ENCODE results near the gene VPS8.
"Not testable (repeated sequence)": the region's sequence is repeated elsewhere in the genome, so short reads cannot be mapped to it uniquely, and the experiment has no call there.

VPS8 gene

DNA sequence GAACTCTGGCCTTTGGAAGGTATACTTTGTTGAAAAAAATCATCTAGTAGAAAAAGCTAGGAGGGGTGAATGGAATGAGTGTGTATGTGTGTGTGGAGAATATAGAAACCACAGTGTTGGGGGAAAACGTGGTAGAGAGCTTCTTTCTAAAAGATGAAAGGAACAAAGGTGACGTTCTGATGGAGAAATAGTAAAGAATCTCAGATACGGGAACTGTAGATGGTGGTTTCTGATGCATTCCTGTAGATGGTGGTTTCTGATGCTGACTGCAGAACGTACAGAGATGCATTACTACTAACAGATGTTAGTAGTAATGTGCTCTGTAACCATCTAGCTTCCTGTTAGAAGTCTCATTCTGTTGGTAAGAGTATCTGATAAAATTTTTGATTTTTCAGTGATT lies 60.2 kb downstream of the VPS8 start:
- DNase-seq (ENCODE audit: low spot score): no peak

DNA sequence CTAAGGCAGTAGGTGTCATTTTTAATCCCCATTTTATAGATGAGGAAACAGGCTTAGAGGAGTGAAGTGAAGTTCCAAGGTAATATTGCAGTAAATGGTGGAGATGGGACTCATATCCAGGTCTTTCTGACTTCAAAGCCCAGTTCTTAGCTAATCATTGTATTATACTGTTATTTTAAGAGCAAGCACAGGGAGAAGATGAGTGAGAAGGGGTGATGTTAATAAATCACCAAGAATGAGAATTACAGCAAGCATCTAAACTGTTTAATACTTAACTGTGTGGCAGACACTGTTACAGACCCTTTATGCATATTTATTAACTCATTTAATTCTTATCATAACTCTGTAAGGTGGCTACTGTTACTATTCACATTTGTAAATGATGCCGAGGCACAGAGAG lies 61.2 kb downstream of the VPS8 start:
- DNase-seq (ENCODE audit: low spot score): no peak

DNA sequence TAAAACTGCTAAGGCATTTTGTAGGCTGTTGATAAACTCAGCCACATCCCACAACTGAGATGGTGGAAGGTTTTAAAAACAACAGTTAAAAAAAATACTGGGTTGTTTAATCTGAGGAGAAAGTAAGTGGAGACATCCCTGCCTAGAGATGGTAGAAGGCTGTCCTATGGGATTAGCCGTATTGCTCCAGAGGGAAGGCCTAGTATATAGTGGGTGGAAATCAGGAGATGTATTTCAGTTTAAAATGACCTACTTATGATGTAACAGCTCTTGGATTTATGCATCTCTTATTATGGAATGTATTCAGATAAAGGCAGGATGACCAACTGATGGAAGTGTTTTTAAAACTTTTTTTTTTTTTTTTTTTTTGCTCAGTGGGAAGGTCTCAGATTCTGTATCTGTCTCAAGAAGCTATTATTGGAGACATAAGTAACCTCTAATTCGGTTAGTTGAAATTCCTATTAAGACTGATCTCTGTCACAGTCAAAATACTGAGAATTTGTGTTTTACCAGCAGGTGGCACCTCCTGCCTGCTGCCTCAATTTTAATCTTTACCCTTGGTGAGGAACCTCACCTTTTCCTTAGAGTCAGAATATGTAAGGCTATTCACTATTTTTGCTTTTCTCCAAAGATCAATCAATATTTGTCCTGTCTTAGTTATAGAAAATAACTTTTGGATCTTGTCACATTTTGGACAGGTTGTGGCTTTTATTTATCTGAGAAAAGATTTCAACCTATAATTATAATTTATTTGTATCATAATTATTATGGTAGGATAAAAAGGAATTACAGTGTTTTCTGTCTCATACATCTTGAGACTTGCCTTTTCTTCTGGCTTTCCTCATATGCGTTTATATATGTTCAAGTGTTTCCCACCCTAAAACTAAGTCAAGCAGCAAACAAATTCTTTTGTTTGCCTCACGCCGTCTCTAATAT lies 63.0 kb downstream of the VPS8 start:
- DNase-seq (ENCODE audit: low spot score): peak; percentile 20

DNA sequence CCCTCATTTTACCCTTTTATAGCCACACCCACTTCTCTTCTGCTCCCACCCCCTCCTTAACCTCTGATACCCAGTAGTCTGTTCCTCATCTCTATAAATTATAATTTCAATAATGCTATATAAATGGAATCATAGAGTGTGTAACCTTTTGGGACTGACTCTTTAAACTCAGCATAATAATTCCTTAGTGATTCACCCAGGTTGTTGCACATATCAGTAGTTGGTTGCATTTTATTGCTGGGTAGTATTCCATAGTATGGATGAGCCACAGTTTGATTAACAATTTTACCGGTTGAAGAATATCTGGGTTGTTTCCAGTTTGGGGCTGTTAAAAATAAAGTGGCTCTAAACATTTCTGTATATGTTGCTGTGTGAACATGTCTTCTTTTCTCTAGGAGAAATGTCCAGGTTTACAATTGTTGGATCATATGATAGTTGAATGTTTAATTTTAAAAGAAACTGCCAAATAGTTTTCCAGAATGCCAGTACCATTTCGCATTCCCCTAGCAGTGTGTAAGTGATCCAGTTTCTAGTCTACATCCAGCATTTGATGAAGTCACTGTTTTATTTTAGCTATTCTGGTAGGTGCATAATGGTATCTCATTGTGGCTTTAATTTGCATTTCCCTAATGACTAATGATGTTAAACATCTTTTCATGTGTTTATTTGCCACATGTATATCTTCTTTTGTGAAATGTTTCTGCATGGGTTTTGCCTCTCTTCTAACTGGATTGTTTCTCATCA lies 68.5 kb downstream of the VPS8 start:
- DNase-seq (ENCODE audit: low spot score): no peak

DNA sequence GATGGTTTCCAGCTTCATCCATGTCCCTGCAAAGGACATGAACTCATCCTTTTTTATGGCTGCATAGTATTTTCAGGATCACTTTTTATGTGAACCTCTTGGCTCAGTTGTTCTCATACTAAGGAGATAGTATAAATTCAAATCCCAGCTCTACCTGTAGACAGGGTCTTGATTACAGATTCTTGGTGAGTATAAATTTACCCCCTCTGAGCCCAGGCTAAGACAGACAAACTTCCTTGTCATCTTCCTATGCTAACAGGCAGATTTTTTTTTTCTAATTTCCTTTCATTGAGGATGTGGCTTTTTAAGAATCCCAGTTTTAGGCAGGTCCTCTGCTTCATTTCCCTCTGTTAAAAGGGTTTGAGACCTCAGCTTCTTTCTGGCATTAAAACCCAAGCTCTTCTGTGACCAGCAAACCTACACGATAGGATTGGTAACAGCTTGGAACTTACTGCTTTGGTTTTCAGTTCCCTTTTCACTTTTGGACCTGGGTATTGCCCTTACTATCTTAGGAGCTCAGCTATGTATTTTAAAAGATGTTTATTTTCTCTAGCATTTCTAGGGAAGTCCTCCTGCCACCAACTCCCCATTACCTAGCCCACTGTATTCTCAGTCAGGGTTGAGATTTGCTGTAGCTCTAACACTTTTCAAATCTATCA lies 72.5 kb downstream of the VPS8 start:
- no peak for DNase-seq (ENCODE audit: low spot score)

DNA sequence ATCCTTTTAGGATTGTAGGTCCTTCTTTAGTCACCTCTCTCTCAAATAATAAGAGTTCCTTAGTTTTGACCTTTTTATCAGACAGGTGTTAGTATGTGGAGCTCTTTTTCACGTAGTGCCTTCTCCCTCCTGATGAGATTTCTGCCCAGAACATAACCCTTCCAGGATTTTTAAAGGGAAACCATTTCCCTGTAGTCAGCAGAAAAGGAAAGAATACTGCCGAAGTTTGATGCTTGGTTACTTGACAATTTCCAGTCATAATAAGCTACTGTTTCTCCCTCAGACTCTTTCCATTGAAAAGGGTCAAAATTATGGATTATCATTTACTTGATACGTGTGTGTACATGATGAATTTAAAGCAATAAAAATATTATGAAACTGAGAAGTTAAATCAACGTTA lies 73.1 kb downstream of the VPS8 start:
- DNase-seq (ENCODE audit: low spot score): no peak

DNA sequence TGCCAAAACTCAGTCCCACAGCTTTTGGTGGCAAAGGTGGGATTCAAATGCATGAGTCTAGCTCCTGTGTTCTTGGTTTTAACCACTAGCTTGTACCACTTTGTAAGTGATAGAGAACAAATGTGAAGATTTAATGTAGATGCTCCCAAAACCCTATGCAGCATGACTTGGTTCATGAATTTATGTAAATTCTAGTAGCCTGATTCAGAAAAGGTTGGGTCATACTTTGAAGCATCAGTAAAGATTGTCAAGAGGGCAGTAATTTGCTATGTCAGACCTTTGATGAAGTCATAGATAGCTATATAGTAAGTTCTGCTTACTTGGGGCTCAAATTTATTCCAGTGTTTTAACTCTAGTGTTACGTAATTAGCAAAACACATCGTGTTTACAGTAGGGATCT lies 75.6 kb downstream of the VPS8 start:
- DNase-seq (ENCODE audit: low spot score): no peak

DNA sequence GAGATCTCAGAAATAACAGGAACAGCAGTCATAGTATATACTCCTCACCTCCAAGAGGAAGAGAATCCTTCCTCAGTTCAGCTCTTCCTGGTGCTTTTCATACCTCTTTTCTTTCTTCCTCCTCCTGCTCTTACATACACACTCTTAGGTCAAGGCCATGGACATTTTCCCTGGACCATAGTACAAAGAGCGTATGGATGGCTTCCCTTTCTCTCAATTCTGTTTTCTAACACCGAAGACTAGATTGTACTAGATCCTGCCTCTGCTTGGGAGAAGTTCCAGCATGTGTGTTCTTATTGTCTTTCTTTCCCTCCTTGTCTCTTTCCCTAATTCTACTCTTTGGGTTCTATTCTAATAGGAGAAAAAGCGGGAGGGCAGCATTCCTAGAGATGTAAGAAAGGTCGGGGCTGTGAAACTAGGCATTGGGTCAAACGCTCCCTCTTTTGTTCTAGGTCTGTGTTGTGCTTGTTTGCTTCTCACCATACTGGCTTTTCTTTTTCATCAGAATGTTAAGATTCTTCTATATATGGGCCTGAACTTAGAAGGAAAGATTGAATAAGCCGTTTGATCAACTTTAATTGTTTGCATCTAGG lies 77.4 kb downstream of the VPS8 start:
- no peak for DNase-seq (ENCODE audit: low spot score)

DNA sequence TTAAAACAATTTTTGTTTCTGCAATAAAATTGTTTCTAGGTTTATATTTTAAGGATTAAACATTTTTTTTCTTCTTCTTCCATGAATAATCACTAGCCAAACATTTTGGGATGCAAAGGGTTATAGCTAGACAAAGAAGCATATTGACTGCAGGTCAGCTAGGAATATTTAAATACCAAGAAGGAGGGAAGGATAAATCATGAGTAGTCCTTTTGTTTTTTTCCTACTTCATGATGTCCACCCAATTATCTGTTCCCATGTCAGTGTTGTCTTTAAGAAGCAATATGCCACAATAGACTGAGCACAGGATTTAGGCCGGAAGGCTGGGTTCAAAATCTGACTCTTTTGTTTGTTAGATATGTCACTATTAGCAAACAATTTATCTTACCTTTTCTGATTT lies 82.1 kb downstream of the VPS8 start:
- no peak for DNase-seq (ENCODE audit: low spot score)

DNA sequence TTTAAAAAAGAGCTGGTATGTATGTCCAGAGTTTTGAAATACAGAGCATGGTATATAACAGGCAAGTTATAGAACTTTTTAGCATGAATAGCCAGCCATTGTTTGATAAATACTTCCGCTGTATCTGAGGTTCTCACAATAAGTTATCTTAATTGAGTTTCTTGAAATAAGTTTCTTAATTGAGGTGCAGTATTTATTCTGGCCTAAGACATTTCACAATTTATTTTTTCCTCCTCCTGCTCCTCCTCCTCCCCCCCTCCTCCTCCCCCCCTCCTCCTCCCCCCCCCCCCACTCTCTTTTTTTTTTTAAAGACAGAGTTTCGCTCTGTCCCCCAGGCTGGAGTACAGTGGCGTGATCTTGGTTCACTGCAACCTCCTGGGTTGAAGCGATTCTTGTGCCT lies 83.4 kb downstream of the VPS8 start:
- no peak for DNase-seq (ENCODE audit: low spot score)

DNA sequence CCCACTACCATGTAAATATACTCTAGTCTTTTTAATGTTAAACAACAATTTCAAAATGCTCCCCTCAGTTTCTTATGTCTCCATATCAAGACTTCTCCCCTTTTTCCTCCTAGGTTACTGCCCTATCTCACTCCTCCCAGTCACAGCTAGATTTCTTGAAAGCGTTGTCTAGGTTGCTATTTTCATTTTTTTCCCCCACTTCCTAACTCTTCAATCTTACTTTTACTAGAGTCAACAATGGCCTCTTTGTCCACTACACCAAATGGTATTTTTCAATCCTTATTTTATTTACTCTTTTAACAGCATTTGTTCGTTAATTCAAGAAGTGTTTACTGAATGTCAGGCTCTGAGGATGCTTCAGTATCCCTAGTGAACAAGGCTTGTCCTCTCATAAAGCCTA lies 84.4 kb downstream of the VPS8 start:
- no peak for DNase-seq (ENCODE audit: low spot score)

DNA sequence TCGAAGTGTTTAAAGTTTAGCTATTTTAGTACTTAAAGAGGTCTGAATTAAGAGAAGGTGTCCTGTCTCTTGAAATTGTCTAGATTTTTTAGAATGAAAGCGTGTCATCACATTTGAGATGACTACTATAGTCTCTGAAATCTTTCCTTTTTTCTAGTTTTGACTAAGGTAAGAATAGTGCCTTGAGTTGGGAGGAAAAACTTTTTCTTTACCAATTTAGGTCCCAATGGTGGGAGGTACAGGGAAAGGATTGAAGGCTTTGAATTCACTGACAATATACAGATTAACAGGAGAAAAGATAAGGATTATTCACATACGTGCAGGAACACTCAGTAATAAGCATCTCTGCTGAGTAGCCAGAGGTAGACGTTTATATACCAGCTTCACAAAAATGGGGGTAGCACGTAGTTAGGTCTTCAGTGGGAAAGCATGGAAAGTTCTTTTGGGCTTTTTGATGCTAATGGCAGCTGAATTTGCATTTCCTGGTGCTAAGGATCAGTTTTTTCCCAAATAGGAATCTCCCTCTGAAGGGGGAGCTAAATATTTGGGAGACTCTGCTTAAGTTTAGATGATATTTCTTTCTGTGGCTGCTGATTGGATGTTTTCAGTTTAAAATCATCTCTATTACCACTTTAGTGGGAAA lies 88.1 kb downstream of the VPS8 start:
- DNase-seq (ENCODE audit: low spot score): no peak

DNA sequence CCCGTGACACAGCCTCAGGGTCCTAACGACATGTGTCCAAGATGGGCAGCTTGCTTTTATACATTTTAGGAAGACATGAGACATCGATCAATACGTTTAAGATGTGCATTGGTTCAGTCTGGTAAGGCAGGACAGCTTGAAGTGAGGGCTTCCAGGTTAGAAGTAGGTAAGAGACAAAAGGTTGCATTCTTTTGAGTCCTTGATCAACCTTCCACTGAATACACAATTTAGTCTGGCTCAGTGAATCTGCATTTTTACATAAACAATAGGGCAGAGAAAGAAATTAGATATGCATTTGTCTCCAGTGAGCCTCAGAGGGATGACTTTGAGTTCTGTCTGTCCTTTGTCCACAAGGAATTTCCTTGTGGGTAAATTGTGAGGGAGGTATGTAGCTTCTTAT lies 95.1 kb downstream of the VPS8 start:
- DNase-seq (ENCODE audit: low spot score): not testable (repeated sequence)

DNA sequence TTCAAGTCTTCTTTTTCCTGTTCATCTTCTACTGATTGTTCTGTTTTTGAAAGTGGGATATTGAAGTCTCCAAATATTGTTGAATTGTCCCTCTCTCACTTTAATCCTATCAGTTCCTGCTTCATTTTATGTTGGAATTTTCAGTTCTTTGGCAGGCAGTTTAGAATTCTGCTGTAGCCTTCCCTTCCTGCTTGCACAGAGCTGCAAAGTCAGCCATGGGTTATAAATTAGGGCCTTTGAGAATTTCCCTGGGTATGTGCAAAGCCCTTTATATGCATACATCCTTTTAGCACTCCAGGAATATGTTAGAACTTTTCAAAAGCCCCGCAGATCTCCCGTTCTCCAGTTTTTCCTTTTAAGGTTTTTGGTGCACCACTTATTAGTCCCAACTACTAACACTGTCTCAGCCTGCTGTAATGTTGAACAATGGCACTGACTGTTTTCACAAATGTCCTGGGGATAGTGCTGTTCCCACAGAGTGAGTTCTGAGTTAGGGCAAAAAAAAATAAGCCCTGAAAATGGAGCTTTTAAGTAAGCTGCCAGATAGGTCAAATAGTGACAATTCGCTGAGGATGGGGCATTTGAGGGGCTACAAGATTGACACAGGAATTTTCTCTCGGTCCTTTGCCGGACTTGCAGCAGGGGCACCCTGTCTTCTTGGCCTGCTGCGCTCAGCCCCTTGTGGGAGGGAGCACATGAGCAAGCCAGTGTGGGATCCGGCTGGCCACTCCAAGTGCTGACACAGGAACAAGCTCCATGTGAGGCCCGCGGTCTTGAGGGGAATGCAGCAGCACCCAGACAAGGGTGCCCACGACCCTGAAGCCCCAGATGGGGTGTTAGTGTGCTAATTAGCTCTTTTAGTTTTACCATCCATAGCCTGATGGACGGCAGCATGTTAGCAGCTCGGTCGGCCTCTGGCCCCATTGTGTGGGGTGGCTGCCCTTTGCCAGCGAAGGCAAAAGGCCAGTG lies 96.0 kb downstream of the VPS8 start:
- DNase-seq (ENCODE audit: low spot score): peak; percentile 47

DNA sequence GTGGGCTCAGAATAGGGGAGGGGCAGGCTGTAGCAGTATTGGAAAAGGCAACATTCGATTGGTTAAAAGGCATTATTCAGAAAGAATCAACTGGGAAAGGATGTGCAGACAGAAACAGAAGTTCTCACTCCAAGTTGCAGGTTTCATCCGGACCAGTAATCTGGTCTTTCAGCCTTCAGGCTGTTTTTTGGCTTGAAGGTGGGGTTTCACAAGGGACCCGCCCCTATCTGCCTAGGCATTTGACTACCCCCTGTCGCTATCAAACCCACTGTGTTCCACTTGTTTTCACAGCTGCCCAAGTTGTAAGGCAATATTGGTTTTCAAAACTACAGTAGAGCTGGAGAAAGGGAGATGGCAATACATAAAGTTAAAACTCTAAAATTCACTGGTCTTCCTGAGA lies 96.9 kb downstream of the VPS8 start:
- DNase-seq (ENCODE audit: low spot score): no peak

DNA sequence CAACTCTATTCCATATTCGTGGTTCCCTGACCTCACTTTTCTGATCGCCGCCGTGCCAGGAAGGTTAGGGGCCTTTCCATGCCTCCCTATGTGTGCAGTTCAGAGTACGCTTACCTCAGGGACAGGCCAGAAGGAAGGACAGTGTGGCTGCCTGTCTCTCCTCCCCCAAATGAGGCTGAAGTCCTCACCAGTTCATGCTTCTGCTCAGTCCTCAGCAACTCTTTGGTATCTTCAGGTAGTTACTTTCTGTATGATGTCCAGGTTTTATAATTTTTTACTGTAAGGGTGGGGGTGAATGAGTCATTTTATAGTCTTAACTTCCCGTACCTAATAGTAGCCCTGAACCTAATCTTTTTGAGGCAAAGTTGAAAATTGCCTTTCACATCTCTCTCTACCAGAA lies 98.7 kb downstream of the VPS8 start:
- DNase-seq (ENCODE audit: low spot score): no peak

DNA sequence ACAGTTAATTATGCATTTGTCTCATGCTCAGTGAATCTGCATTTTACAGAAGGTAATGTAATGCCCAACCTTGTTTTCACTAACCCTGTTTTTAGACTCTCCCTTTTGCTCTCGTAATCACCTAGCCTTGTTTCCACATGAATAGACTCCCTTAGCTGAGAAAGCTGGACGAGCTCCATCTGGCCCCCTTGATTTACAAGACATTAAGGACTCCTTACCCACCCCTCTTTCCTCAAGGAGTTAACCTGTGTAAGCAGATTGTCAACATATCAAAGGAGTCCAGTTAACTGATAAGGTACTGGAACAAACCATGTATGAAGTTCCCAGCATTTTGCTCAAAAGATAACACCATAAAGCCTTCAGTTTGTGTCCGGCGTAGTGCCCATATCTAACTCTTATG lies 99.6 kb downstream of the VPS8 start:
- no peak for DNase-seq (ENCODE audit: low spot score)

DNA sequence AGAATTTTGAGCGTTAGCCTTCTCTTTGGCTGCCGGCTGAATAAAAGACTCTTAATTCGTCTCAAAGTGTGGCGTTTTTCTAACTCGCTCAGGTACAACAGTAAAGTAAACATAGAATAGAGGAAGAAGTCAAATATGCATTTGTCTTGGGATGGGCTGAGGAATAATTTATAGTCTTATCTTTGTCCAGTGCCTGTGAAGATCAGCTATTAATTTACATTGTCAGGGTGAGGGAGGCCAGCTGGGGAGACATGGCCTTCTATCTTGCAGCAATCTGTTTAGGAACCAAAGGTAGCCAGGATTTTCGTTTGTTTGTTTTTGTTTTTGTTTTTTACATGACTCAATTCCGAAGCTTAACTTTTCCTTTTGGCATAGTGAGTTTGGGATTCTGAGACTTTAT lies 100.2 kb downstream of the VPS8 start:
- no peak for DNase-seq (ENCODE audit: low spot score)

DNA sequence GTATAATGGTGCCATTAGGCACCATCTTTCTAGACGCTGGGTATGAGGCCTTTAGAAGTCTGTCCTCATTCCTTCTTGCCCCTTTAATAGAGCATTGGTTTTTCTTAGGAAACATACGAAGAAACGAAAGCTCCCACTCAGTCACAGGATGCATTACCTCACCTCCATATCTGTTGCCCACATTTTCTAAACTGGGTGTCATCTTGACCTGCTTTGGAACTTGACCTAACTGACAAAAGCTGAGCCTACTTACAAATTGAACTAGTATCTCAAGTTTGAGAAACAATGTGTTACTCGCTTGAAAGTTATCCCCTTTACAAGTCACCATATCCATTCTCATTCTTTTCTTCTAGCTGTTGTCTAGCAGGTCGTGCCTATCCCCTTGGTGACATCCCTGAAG lies 102.7 kb downstream of the VPS8 start:
- DNase-seq (ENCODE audit: low spot score): no peak

DNA sequence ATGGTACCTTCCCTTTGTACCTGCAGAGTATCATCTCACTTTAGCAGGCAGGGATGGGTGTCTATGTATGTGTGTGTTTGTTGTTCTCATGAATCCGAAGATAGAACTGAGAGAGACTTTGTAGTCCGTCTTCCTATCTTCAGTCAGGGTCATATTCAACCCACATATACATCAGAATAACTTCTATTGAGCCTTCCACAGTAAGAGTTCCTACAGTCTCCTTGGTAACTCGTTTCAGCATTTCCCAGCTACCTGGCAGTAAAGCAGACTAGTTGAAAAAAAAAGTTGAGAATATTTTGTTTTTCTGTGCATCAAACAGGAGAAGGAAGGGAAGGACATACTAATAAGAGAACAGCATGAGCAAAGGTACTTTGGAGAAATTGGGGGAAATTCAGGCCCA lies 106.8 kb downstream of the VPS8 start:
- no peak for DNase-seq (ENCODE audit: low spot score)

DNA sequence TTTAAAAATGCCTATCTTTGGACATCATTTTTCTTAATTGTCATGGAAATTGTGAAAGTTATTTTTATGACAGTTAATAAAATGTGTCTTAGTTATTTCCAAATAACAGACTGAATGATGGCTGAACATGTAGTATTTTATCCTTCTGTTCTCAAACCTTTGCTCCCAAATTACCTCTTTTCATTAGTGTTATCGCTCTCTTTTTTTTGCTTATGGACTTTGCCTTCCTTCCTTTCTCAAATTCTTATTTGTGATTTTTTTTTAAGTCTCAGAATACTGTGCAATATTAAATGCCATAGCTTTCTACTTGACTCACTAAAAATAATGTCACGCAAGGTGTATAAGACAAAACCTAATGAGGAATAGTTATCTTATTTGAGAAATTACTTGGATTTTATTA lies 107.7 kb downstream of the VPS8 start:
- no peak for DNase-seq (ENCODE audit: low spot score)
